ENCODE data around the gene SMAD2. TPM values are rescaled to one million over a fixed set of nuclear protein-coding genes. Genes with fewer than 3 reads are reported as not detected.

The SMAD2 gene
- total and polyA plus RNA-seq, 2 donors = 37.0 to 132 TPM

- DNase-seq (ENCODE audit: low read depth in 6 of 9, low spot score in 9 of 9) = no peak
- no peaks in the 10 kb centered on the region for H3K27me3 ChIP-seq (ENCODE audit: control insufficient read depth in 2 of 2, insufficient read depth in 1 of 2, low read length in 1 of 2)
- H3K4me1 ChIP-seq (ENCODE audit: control insufficient read depth in 2 of 2, insufficient read depth in 2 of 2, low read length in 2 of 2) = no peaks in the 10 kb centered on the region
- H3K9me3 ChIP-seq (ENCODE audit: control insufficient read depth in 2 of 2, insufficient read depth in 1 of 2, low read length in 1 of 2) = peaks cover 0 to 1% of the 10 kb centered on the region in 2 donors
- H3K27ac ChIP-seq (ENCODE audit: low read depth in 1 of 2, low read length in 1 of 2) = no peak overlapping the region
- no peak overlapping the region for H3K4me3 ChIP-seq (ENCODE audit: low read length in 2 of 2)
- peaks cover 12 to 34% of the 10 kb centered on the region in 2 donors for H3K36me3 ChIP-seq (ENCODE audit: control insufficient read depth in 2 of 2, insufficient read depth in 2 of 2, low read length in 1 of 2)
- 91% methylated on average over 3 of the region's 3 CpGs for WGBS
Measured at GRCh38 chr18:47881042-47881441, 49.4 kb downstream of the SMAD2 start.

- peaks cover 3 to 17% of the 10 kb centered on the region in 2 donors for H3K36me3 ChIP-seq (ENCODE audit: control insufficient read depth in 2 of 2, insufficient read depth in 2 of 2, low read length in 1 of 2)
- H3K9me3 ChIP-seq (ENCODE audit: control insufficient read depth in 2 of 2, insufficient read depth in 1 of 2, low read length in 1 of 2) = peaks cover 0 to 1% of the 10 kb centered on the region in 2 donors
- no peaks in the 10 kb centered on the region for H3K4me1 ChIP-seq (ENCODE audit: control insufficient read depth in 2 of 2, insufficient read depth in 2 of 2, low read length in 2 of 2)
- no peak for DNase-seq (ENCODE audit: low read depth in 6 of 9, low spot score in 9 of 9)
- H3K27me3 ChIP-seq (ENCODE audit: control insufficient read depth in 2 of 2, insufficient read depth in 1 of 2, low read length in 1 of 2) = no peaks in the 10 kb centered on the region
- whole genome bisulfite sequencing = 97% methylated on average over 3 of the region's 3 CpGs
- no peak overlapping the region for H3K27ac ChIP-seq (ENCODE audit: low read depth in 1 of 2, low read length in 1 of 2)
- H3K4me3 ChIP-seq (ENCODE audit: low read length in 2 of 2) = no peak overlapping the region
Measured at GRCh38 chr18:47877892-47878291, 52.6 kb downstream of the SMAD2 start.

- Histone ChIP-seq H3K4me3 (ENCODE audit: low read length in 2 of 2) (no peak overlapping the region), H3K36me3 (ENCODE audit: control insufficient read depth in 2 of 2, insufficient read depth in 2 of 2, low read length in 1 of 2) (peaks cover 0 to 12% of the 10 kb centered on the region in 2 donors), H3K9me3 (ENCODE audit: control insufficient read depth in 2 of 2, insufficient read depth in 1 of 2, low read length in 1 of 2) (peaks cover 0 to 1% of the 10 kb centered on the region in 2 donors), H3K4me1 (ENCODE audit: control insufficient read depth in 2 of 2, insufficient read depth in 2 of 2, low read length in 2 of 2) (no peaks in the 10 kb centered on the region), H3K27ac (ENCODE audit: low read depth in 1 of 2, low read length in 1 of 2) (no peak overlapping the region), H3K27me3 (ENCODE audit: control insufficient read depth in 2 of 2, insufficient read depth in 1 of 2, low read length in 1 of 2) (no peaks in the 10 kb centered on the region)
- 99% methylated on average over 2 of the region's 2 CpGs for WGBS
- peak in 2 of 9 donors; percentile 13 to 27 for DNase-seq (ENCODE audit: low read depth in 6 of 9, low spot score in 9 of 9)
Measured at GRCh38 chr18:47876813-47877212, 53.6 kb downstream of the SMAD2 start.

GRCh38 chr18:47873625-47874024 lies 56.8 kb downstream of the SMAD2 start:
- Histone ChIP-seq H3K27ac (ENCODE audit: low read depth in 1 of 2, low read length in 1 of 2) (no peak overlapping the region), H3K4me3 (ENCODE audit: low read length in 2 of 2) (no peak overlapping the region), H3K27me3 (ENCODE audit: control insufficient read depth in 2 of 2, insufficient read depth in 1 of 2, low read length in 1 of 2) (no peaks in the 10 kb centered on the region), H3K4me1 (ENCODE audit: control insufficient read depth in 2 of 2, insufficient read depth in 2 of 2, low read length in 2 of 2) (peaks cover 3% of the 10 kb centered on the region in 2 donors), H3K36me3 (ENCODE audit: control insufficient read depth in 2 of 2, insufficient read depth in 2 of 2, low read length in 1 of 2) (peaks cover 0 to 3% of the 10 kb centered on the region in 2 donors), H3K9me3 (ENCODE audit: control insufficient read depth in 2 of 2, insufficient read depth in 1 of 2, low read length in 1 of 2) (no peaks in the 10 kb centered on the region)
- no peak for DNase-seq (ENCODE audit: low read depth in 6 of 9, low spot score in 9 of 9)

GRCh38 chr18:47872426-47872825 lies 58.0 kb downstream of the SMAD2 start:
- Histone ChIP-seq H3K4me3 (ENCODE audit: low read length in 2 of 2) (no peak overlapping the region), H3K27me3 (ENCODE audit: control insufficient read depth in 2 of 2, insufficient read depth in 1 of 2, low read length in 1 of 2) (no peaks in the 10 kb centered on the region), H3K27ac (ENCODE audit: low read depth in 1 of 2, low read length in 1 of 2) (no peak overlapping the region), H3K4me1 (ENCODE audit: control insufficient read depth in 2 of 2, insufficient read depth in 2 of 2, low read length in 2 of 2) (peaks cover 3% of the 10 kb centered on the region in 2 donors), H3K9me3 (ENCODE audit: control insufficient read depth in 2 of 2, insufficient read depth in 1 of 2, low read length in 1 of 2) (no peaks in the 10 kb centered on the region), H3K36me3 (ENCODE audit: control insufficient read depth in 2 of 2, insufficient read depth in 2 of 2, low read length in 1 of 2) (peaks cover 3 to 8% of the 10 kb centered on the region in 2 donors)
- no peak for DNase-seq (ENCODE audit: low read depth in 6 of 9, low spot score in 9 of 9)
- 98% methylated on average over 6 of the region's 6 CpGs for WGBS

GRCh38 chr18:47871288-47871687 lies 59.2 kb downstream of the SMAD2 start:
- Histone ChIP-seq H3K27ac (ENCODE audit: low read depth in 1 of 2, low read length in 1 of 2) (no peak overlapping the region), H3K27me3 (ENCODE audit: control insufficient read depth in 2 of 2, insufficient read depth in 1 of 2, low read length in 1 of 2) (no peaks in the 10 kb centered on the region)

GRCh38 chr18:47870605-47871004 lies 59.9 kb downstream of the SMAD2 start:
- Histone ChIP-seq H3K27ac (ENCODE audit: low read depth in 1 of 2, low read length in 1 of 2) (no peak overlapping the region), H3K4me3 (ENCODE audit: low read length in 2 of 2) (no peak overlapping the region), H3K36me3 (ENCODE audit: control insufficient read depth in 2 of 2, insufficient read depth in 2 of 2, low read length in 1 of 2) (peaks cover 6 to 13% of the 10 kb centered on the region in 2 donors), H3K9me3 (ENCODE audit: control insufficient read depth in 2 of 2, insufficient read depth in 1 of 2, low read length in 1 of 2) (no peaks in the 10 kb centered on the region), H3K4me1 (ENCODE audit: control insufficient read depth in 2 of 2, insufficient read depth in 2 of 2, low read length in 2 of 2) (peaks cover 3% of the 10 kb centered on the region in 2 donors), H3K27me3 (ENCODE audit: control insufficient read depth in 2 of 2, insufficient read depth in 1 of 2, low read length in 1 of 2) (no peaks in the 10 kb centered on the region)
- 93% methylated on average over 1 of the region's 1 CpG for WGBS
- no peak for DNase-seq (ENCODE audit: low read depth in 6 of 9, low spot score in 9 of 9)

More at GRCh38 chr18:47871288-47871687, 59.2 kb downstream of the SMAD2 start:
- H3K9me3 ChIP-seq (ENCODE audit: control insufficient read depth in 2 of 2, insufficient read depth in 1 of 2, low read length in 1 of 2) = no peaks in the 10 kb centered on the region
- H3K4me1 ChIP-seq (ENCODE audit: control insufficient read depth in 2 of 2, insufficient read depth in 2 of 2, low read length in 2 of 2) = peaks cover 3% of the 10 kb centered on the region in 2 donors
- H3K4me3 ChIP-seq (ENCODE audit: low read length in 2 of 2) = no peak overlapping the region
- H3K36me3 ChIP-seq (ENCODE audit: control insufficient read depth in 2 of 2, insufficient read depth in 2 of 2, low read length in 1 of 2) = peaks cover 6 to 13% of the 10 kb centered on the region in 2 donors
- DNase-seq (ENCODE audit: low read depth in 6 of 9, low spot score in 9 of 9) = peak in 1 of 9 donors; percentile 28
- 94% methylated on average over 3 of the region's 3 CpGs for WGBS

- no peak overlapping the region for H3K4me3 ChIP-seq (ENCODE audit: low read length in 2 of 2)
- H3K9me3 ChIP-seq (ENCODE audit: control insufficient read depth in 2 of 2, insufficient read depth in 1 of 2, low read length in 1 of 2) = no peaks in the 10 kb centered on the region
- no peak for DNase-seq (ENCODE audit: low read depth in 6 of 9, low spot score in 9 of 9)
- H3K4me1 ChIP-seq (ENCODE audit: control insufficient read depth in 2 of 2, insufficient read depth in 2 of 2, low read length in 2 of 2) = peaks cover 3% of the 10 kb centered on the region in 2 donors
- H3K36me3 ChIP-seq (ENCODE audit: control insufficient read depth in 2 of 2, insufficient read depth in 2 of 2, low read length in 1 of 2) = peaks cover 6 to 19% of the 10 kb centered on the region in 2 donors
- 94% methylated on average over 3 of the region's 3 CpGs for WGBS
- H3K27me3 ChIP-seq (ENCODE audit: control insufficient read depth in 2 of 2, insufficient read depth in 1 of 2, low read length in 1 of 2) = no peaks in the 10 kb centered on the region
- no peak overlapping the region for H3K27ac ChIP-seq (ENCODE audit: low read depth in 1 of 2, low read length in 1 of 2)
Measured at GRCh38 chr18:47868744-47869143, 61.7 kb downstream of the SMAD2 start.

- H3K4me1 ChIP-seq (ENCODE audit: control insufficient read depth in 2 of 2, insufficient read depth in 2 of 2, low read length in 2 of 2) = no peaks in the 10 kb centered on the region
- peaks cover 0 to under 1% of the 10 kb centered on the region in 2 donors for H3K9me3 ChIP-seq (ENCODE audit: control insufficient read depth in 2 of 2, insufficient read depth in 1 of 2, low read length in 1 of 2)
- no peaks in the 10 kb centered on the region for H3K27me3 ChIP-seq (ENCODE audit: control insufficient read depth in 2 of 2, insufficient read depth in 1 of 2, low read length in 1 of 2)
- no peak for DNase-seq (ENCODE audit: low read depth in 6 of 9, low spot score in 9 of 9)
- 98% methylated on average over 3 of the region's 3 CpGs for WGBS
- peaks cover 11 to 35% of the 10 kb centered on the region in 2 donors for H3K36me3 ChIP-seq (ENCODE audit: control insufficient read depth in 2 of 2, insufficient read depth in 2 of 2, low read length in 1 of 2)
- no peak overlapping the region for H3K27ac ChIP-seq (ENCODE audit: low read depth in 1 of 2, low read length in 1 of 2)
- no peak overlapping the region for H3K4me3 ChIP-seq (ENCODE audit: low read length in 2 of 2)
Measured at GRCh38 chr18:47865183-47865582, 65.3 kb downstream of the SMAD2 start.

- DNase-seq (ENCODE audit: low read depth in 6 of 9, low spot score in 9 of 9) = no peak
- Histone ChIP-seq H3K4me3 (ENCODE audit: low read length in 2 of 2) (no peak overlapping the region), H3K9me3 (ENCODE audit: control insufficient read depth in 2 of 2, insufficient read depth in 1 of 2, low read length in 1 of 2) (peaks cover 0 to 5% of the 10 kb centered on the region in 2 donors), H3K4me1 (ENCODE audit: control insufficient read depth in 2 of 2, insufficient read depth in 2 of 2, low read length in 2 of 2) (no peaks in the 10 kb centered on the region), H3K27ac (ENCODE audit: low read depth in 1 of 2, low read length in 1 of 2) (no peak overlapping the region), H3K36me3 (ENCODE audit: control insufficient read depth in 2 of 2, insufficient read depth in 2 of 2, low read length in 1 of 2) (peaks cover 11 to 34% of the 10 kb centered on the region in 2 donors), H3K27me3 (ENCODE audit: control insufficient read depth in 2 of 2, insufficient read depth in 1 of 2, low read length in 1 of 2) (no peaks in the 10 kb centered on the region)
Measured at GRCh38 chr18:47863041-47863440, 67.4 kb downstream of the SMAD2 start.
